GM21786 (cell line): ENCODE measurements around the gene MTF2.
"Not testable (repeated sequence)": the region's sequence is repeated elsewhere in the genome, so short reads cannot be mapped to it uniquely, and the experiment has no call there.

Source experiments
- ATAC-seq: cut with Tn5 transposase; IDR thresholded peaks from one replicate; pipeline ENCODE4 v1.9.1; 2021; ENCODE audit not compliant: unreplicated experiment

The MTF2 gene

GRCh38 chr1:93078986-93079654 is at the start of gene MTF2:
TSS of gene MTF2 (plus strand) at chr1:93079283. CDS start at chr1:93079527, 244 bp downstream.
- ATAC-seq, result peak; percentile 75

- no peak for ATAC-seq
Observed at GRCh38 chr1:93029317-93029716, 49.8 kb upstream of the MTF2 start.

GRCh38 chr1:93030191-93030590 is 48.9 kb upstream of the MTF2 start:
- not testable (repeated sequence) for ATAC-seq

GRCh38 chr1:93031711-93032110 is 47.4 kb upstream of the MTF2 start:
- no peak for ATAC-seq

GRCh38 chr1:93033029-93033428 is 46.1 kb upstream of the MTF2 start:
- no peak for ATAC-seq

- peak; percentile 90 for ATAC-seq
Observed at GRCh38 chr1:93033785-93034184, 45.3 kb upstream of the MTF2 start.

- ATAC-seq, result no peak
Observed at GRCh38 chr1:93034397-93034796, 44.7 kb upstream of the MTF2 start.

GRCh38 chr1:93036672-93037071 is 42.4 kb upstream of the MTF2 start:
- no peak for ATAC-seq

GRCh38 chr1:93042187-93043056 is 36.7 kb upstream of the MTF2 start:
- no peak for ATAC-seq

- no peak for ATAC-seq
Observed at GRCh38 chr1:93043057-93043557, 36.0 kb upstream of the MTF2 start.

GRCh38 chr1:93047618-93048017 is 31.5 kb upstream of the MTF2 start:
- no peak for ATAC-seq

GRCh38 chr1:93051961-93052360 is 27.1 kb upstream of the MTF2 start:
- ATAC-seq, result no peak

- no peak for ATAC-seq
Observed at GRCh38 chr1:93056214-93056613, 22.9 kb upstream of the MTF2 start.

- ATAC-seq, result no peak
Observed at GRCh38 chr1:93056649-93057048, 22.4 kb upstream of the MTF2 start.

- peak; percentile 48 for ATAC-seq
Observed at GRCh38 chr1:93061895-93062792, 16.9 kb upstream of the MTF2 start.

- ATAC-seq, result no peak
Observed at GRCh38 chr1:93076268-93076667, 2.8 kb upstream of the MTF2 start.

GRCh38 chr1:93078203-93078602 is 880 bp upstream of the MTF2 start:
- ATAC-seq, result no peak

GRCh38 chr1:93078638-93078985 is 471 bp upstream of the MTF2 start:
- no peak for ATAC-seq

GRCh38 chr1:93079685-93080141 is 630 bp downstream of the MTF2 start:
- ATAC-seq, result no peak

GRCh38 chr1:93080179-93080823 is 1.2 kb downstream of the MTF2 start:
- peak; percentile 72 for ATAC-seq

- ATAC-seq, result no peak
Observed at GRCh38 chr1:93081716-93082115, 2.6 kb downstream of the MTF2 start.
